C4-2B (cell line): Measurements from ENCODE around the gene FOXN3.

ENCODE experiments used
- H3K27ac ChIP-seq: fragments of 450-650 bp; 2 replicates; pipeline ENCODE4 v1.5.1; 2017
- ZFX ChIP-seq: fragments of 450-650 bp; IDR thresholded peaks from 2 replicates; pipeline ENCODE4 v1.6.1; 2017
- TF ChIP-seq, protein P1 (sequence below): fragments of 450-650 bp; conservative IDR thresholded peaks from 2 replicates; pipeline ENCODE4 v1.5.1; 2017; ENCODE audit warnings: mild to moderate bottlenecking

Gene FOXN3

DNA sequence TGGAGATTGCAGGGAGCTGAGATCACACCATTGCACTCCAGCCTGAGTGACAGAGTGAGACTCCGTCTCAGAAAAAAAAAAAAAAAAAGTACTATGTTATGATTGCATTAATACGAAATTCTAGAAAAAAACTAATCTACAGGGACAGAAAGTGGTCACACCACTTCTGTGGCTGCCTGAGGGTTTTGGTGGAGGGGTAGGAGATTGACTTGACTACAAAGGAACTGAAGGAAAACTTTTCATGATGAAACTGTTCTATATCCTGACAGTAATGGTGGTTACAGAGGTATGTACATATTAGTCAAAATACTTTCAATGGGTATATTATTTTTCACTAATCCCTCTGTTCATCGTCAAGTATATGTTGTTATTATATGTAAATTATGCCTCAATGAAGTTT lies 42.1 kb downstream of the FOXN3 start:
- H3K27ac ChIP-seq = no peak overlapping the region
- TF ChIP-seq ZFX = no peak
- TF ChIP-seq, protein P1, sequence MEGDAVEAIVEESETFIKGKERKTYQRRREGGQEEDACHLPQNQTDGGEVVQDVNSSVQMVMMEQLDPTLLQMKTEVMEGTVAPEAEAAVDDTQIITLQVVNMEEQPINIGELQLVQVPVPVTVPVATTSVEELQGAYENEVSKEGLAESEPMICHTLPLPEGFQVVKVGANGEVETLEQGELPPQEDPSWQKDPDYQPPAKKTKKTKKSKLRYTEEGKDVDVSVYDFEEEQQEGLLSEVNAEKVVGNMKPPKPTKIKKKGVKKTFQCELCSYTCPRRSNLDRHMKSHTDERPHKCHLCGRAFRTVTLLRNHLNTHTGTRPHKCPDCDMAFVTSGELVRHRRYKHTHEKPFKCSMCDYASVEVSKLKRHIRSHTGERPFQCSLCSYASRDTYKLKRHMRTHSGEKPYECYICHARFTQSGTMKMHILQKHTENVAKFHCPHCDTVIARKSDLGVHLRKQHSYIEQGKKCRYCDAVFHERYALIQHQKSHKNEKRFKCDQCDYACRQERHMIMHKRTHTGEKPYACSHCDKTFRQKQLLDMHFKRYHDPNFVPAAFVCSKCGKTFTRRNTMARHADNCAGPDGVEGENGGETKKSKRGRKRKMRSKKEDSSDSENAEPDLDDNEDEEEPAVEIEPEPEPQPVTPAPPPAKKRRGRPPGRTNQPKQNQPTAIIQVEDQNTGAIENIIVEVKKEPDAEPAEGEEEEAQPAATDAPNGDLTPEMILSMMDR = no peak

DNA sequence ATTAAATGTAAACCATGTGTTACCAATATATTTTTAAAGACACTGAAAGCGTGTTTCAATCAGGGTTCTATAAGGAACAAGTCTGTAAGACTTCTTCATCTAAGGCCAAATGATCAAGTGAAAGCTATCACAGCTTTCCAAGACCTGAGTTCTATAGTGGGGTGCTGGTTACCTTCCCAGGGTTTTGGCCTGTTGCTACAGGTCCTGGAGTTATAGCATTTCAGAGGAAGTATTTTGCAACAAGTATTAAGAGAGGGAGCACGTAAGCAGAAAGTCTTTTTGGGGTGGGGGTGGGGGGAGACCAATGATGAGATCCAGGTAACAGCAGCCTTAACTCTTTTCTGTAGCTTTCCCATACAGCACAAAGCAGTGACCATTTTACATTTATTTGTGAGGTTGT lies 43.8 kb downstream of the FOXN3 start:
- no peak for TF ChIP-seq ZFX
- TF ChIP-seq, protein P1 = no peak
- H3K27ac ChIP-seq = no peak overlapping the region

DNA sequence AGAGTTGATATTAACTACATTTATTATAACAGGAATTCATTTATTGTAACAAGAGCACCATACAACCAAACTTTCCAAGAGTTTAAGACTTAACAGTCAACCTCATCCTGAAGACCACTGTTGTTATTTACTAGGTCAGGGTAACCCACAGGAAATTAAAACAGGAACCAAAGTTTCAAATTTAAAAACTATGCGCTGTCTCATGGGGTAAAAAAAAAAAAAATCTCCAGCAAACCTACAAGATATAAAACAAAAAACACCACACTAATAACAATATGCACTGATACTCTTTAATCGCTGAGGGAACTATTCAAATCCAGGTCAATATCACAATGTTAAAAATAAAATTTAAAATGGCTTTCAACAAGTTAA lies 44.5 kb downstream of the FOXN3 start:
- H3K27ac ChIP-seq = no peak overlapping the region

DNA sequence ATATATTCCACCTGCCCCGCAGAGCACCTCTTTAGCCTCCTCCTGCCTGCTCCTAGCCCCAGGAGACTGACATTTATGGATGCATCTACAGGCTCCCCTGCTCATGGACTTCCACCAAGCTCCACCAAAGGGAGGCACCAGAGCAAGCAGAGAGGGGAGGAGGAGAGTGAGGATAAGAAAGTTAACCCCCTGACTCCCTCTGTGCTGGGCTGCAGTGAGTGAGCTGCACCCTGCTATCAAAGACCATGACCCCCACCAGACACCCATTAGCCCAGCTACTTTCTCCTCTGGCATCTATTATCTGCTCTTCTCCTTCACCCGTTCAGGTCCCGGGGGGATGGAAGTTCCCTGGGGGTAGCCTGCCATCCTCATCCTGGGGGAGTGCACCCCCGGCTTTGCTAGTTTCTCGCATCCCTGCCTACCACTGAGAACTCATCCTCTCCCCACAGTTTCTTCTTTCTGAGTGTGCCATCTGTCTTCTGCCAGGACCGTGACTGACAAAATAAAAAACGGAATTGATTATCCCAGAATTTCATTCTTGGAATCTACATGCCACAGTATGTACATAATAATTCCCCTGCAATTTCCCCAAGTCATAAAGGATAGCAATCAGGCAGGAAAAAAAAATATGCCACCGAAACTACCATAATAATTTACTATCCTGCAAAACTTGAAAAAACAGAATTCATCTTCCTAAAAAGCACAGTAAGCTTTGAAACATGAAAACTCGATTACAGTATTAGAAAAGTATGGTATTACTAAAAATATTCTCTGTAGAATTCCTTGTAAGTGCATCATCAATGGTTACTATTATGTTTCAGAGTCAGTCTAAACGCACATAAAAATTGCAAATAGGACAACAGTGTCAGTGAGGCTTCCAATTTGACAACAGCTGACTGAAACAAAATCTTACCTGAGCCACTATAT lies 45.2 kb downstream of the FOXN3 start:
- TF ChIP-seq ZFX = no peak
- TF ChIP-seq, protein P1 = no peak
- no peak overlapping the region for H3K27ac ChIP-seq

More for the DNA sequence above, 44.5 kb downstream of the FOXN3 start:
- TF ChIP-seq ZFX = no peak
- TF ChIP-seq, protein P1 = no peak

DNA sequence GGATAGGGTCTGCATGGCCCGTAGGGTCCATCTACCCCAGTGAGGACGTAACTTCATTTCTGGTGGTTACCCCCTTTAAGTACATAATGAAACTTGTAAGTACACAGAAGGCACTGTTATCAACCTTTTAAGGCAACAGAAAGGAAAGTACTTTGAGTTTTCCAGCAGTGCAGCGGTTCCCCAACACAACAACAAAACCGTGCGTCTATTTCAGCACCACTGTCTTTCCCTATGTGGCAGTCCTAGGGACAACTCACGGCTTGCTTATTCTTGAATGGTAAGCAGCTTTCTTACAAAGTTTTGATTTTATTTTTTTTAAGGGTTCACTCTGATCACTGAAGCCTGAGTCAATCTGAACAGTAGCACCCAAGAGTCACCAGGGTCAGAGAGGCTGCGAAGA lies 46.3 kb downstream of the FOXN3 start:
- H3K27ac ChIP-seq = no peak overlapping the region
- TF ChIP-seq, protein P1 = no peak
- TF ChIP-seq ZFX = no peak

DNA sequence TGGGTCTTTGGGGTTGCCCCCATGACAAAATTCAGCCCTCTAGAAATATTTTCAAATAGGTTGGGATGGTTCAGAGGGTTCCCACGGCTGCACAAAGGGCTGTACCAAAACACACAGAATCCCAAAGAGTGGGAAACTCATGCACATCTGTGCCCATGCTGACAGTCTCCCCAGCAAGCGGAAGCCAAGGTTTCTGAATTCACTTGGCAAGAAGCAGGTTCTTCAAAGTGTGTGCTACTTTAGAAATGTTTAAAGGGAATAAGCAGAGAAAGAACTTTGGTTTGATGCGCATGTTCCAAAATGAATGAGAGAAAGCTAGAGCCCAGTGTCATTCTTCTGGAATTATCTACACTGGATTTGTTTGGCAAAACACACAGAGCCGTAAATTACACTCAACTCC lies 46.7 kb downstream of the FOXN3 start:
- TF ChIP-seq ZFX = no peak
- TF ChIP-seq, protein P1 = no peak
- H3K27ac ChIP-seq = no peak overlapping the region

DNA sequence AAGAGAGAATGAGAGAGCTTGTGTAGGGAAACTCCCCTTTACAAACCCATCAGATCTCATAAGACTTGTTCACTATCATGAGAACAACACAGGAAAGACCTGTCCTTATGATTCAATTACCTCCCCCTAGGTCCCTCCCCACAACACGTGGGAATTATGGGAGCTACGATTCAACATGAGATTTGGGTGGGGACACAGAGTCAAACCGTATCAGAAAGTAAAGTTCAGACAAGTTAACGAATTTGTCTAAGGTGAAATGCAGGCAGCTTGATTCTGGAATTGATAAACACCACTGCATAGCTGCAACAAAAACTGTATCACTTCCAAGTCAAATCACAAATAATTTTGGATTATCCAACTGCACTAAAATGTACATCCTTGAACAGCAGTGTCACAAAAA lies 47.4 kb downstream of the FOXN3 start:
- no peak for TF ChIP-seq ZFX
- TF ChIP-seq, protein P1 = no peak
- H3K27ac ChIP-seq = no peak overlapping the region
